GM12872 (cell line): ENCODE data around the gene DPCD.

ENCODE experiments used
- CTCF ChIP-seq: IDR thresholded peaks from 3 replicates; pipeline ENCODE4 v1.5.1; 2011; ENCODE audit warnings: low read depth, mild to moderate bottlenecking, low read length, moderate library complexity; ENCODE audit not compliant: insufficient read depth

DPCD gene

GRCh38 chr10:101658975-101659374 is 70.9 kb downstream of the DPCD start:
- TF ChIP-seq CTCF = no peak
